Panc1 (cell line): ENCODE measurements around the gene FILIP1L. TPM values are rescaled to one million over a fixed set of nuclear protein-coding genes. Genes with fewer than 3 reads are reported as not detected.

ENCODE experiments used
- ATAC-seq: fragments of 200-7000 bp; cut with Tn5 transposase; 2 replicates; pipeline ENCODE4 v1.9.1; 2020; ENCODE audit warnings: mild to moderate bottlenecking, moderate library complexity
- BruUV-seq: library from RNA; stranded (reverse); fragments of 400-500 nt; replicated peaks from 2 replicates; lab custom pipeline; 2021; lab: Mats Ljungman, UMichigan
- CTCF ChIA-PET: fragments of 300-600 bp; sonication (Branson Sonifier 250); formaldehyde crosslinking; loops from one replicate; lab custom pipeline; 2022; ENCODE audit warnings: antibody characterized with exemption; lab: Charles Lee
- POLR2A ChIA-PET: fragments of 300-600 bp; sonication (Branson Sonifier 250); formaldehyde crosslinking; loops from one replicate; lab custom pipeline; 2022; ENCODE audit warnings: antibody characterized with exemption; lab: Charles Lee
- DNase-seq: peaks from one replicate; pipeline ENCODE4 v3.0.0-alpha.2; 2010; ENCODE audit warnings: low read depth, low spot score
- H3K27ac ChIP-seq: 2 replicates; pipeline ENCODE4 v1.5.1; 2011; ENCODE audit warnings: mild to moderate bottlenecking, low read length, inconsistent platforms
- H3K27me3 ChIP-seq: fragments of 200-500 bp; sonication (Bioruptor generic); 2 replicates; pipeline ENCODE4 v1.6.0; 2014; ENCODE audit warnings: low read length, inconsistent platforms; ENCODE audit not compliant: control insufficient read depth, insufficient read depth
- H3K36me3 ChIP-seq: fragments of 200-500 bp; sonication (Bioruptor generic); 2 replicates; pipeline ENCODE4 v1.5.1; 2014; ENCODE audit warnings: inconsistent platforms, mild to moderate bottlenecking, low read length, moderate library complexity; ENCODE audit not compliant: control insufficient read depth, insufficient read depth
- H3K4me1 ChIP-seq: 2 replicates; pipeline ENCODE4 v1.5.1; 2011; ENCODE audit warnings: inconsistent platforms, mild to moderate bottlenecking, low read length, moderate library complexity; ENCODE audit not compliant: control insufficient read depth, insufficient read depth
- H3K4me3 ChIP-seq, 2 experiments: 2 replicates each; pipeline ENCODE4 v1.5.1; 2011 to 2012; ENCODE audit warnings: low read depth in 2 of 2, low read length in 2 of 2, mild to moderate bottlenecking in 2 of 2, inconsistent platforms in 1 of 2, moderate library complexity in 1 of 2
- H3K9me3 ChIP-seq: fragments of 200-500 bp; sonication (Bioruptor generic); 2 replicates; pipeline ENCODE4 v1.5.1; 2014; ENCODE audit warnings: low read depth, mild to moderate bottlenecking, inconsistent platforms, low read length, moderate library complexity; ENCODE audit not compliant: control insufficient read depth, insufficient read depth
- POLR2AphosphoS5 ChIP-seq: IDR thresholded peaks from 2 replicates; pipeline ENCODE4 v1.6.1; 2012; ENCODE audit warnings: mild to moderate bottlenecking, low read depth, low read length, moderate library complexity
- SIN3A ChIP-seq: IDR thresholded peaks from 2 replicates; pipeline ENCODE4 v1.6.1; 2012; ENCODE audit warnings: low read depth, mild to moderate bottlenecking, low read length, moderate library complexity, borderline replicate concordance; ENCODE audit not compliant: insufficient read depth
- TCF7L2 ChIP-seq: IDR thresholded peaks from 2 replicates; pipeline ENCODE4 v1.6.1; 2011; ENCODE audit warnings: mild to moderate bottlenecking, low read depth, low read length, inconsistent platforms
- in situ Hi-C: cut with HindIII; loops from 2 replicates; pipeline ENCODE4 v1.10.0; 2016; ENCODE audit warnings: low sequenced_read_pairs, low pct_unique_long_range_greater_than_20kb
- intact Hi-C: fragments of 100-400 bp; cut with micrococcal nuclease; formaldehyde crosslinking; loops from one replicate; pipeline ENCODE4 v1.10.0; 2022; ENCODE audit not compliant: unreplicated experiment
- total RNA-seq: library from RNA; stranded (reverse); gene quantifications from one replicate; pipeline ENCODE4 v1.2.1, GENCODE V29; 2021; ENCODE audit not compliant: unreplicated experiment
- TF ChIP-seq, protein P1 (sequence below): fragments of 450-650 bp; IDR thresholded peaks from 2 replicates; pipeline ENCODE4 v1.5.1; 2017; ENCODE audit warnings: mild to moderate bottlenecking
- TF ChIP-seq, protein P2 (sequence below), 2 experiments: IDR thresholded peaks; 2 replicates each; pipeline ENCODE4 v1.6.1; 2011 to 2012; ENCODE audit warnings: low read depth in 2 of 2, control low read depth in 1 of 2, low read length in 1 of 2, mild to moderate bottlenecking in 1 of 2, moderate library complexity in 1 of 2; ENCODE audit not compliant: insufficient read depth in 1 of 2

Gene FILIP1L
- total RNA-seq, 1 experiment from 2014 or later = 3.2 TPM

DNA sequence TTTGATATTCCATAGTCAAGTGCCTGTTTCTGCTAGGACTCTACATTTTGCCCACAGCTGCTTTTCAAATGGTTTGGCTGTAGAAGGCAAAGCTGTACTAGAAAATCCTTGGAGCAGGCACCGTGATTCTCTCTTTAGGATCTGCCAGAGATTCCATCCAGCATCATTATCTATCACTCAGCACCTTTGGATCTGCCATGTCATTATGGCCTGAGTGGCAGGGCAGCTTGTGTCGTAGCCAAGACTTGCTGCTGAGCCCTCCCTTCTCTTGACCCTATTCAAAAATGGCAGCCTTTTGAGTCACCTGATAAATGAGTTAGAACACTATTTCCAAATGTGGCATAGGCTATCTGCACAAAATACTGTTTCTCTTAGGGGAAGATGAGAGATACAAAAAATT is 304.7 kb downstream of the FILIP1L start:
- H3K27me3 ChIP-seq = peaks cover 3% of the 10 kb centered on the region; the same call in 1 of the 2 replicates
- intact Hi-C loops = no loop called here
- no peak overlapping the region for H3K27ac ChIP-seq
- in situ Hi-C loops = no loop called here
- BruUV-seq = no TSS peak
- ChIA-PET CTCF (no interaction called here), POLR2A (no interaction called here)
- H3K9me3 ChIP-seq = peaks cover 6% of the 10 kb centered on the region; the same call in 1 of the 2 replicates
- no peaks in the 10 kb centered on the region for H3K36me3 ChIP-seq
- H3K4me1 ChIP-seq = no peaks in the 10 kb centered on the region
- H3K4me3 ChIP-seq = no peak overlapping the region
- TF ChIP-seq TCF7L2 = no peak
- TF ChIP-seq, protein P1, sequence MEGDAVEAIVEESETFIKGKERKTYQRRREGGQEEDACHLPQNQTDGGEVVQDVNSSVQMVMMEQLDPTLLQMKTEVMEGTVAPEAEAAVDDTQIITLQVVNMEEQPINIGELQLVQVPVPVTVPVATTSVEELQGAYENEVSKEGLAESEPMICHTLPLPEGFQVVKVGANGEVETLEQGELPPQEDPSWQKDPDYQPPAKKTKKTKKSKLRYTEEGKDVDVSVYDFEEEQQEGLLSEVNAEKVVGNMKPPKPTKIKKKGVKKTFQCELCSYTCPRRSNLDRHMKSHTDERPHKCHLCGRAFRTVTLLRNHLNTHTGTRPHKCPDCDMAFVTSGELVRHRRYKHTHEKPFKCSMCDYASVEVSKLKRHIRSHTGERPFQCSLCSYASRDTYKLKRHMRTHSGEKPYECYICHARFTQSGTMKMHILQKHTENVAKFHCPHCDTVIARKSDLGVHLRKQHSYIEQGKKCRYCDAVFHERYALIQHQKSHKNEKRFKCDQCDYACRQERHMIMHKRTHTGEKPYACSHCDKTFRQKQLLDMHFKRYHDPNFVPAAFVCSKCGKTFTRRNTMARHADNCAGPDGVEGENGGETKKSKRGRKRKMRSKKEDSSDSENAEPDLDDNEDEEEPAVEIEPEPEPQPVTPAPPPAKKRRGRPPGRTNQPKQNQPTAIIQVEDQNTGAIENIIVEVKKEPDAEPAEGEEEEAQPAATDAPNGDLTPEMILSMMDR = no peak
- TF ChIP-seq, protein P2, sequence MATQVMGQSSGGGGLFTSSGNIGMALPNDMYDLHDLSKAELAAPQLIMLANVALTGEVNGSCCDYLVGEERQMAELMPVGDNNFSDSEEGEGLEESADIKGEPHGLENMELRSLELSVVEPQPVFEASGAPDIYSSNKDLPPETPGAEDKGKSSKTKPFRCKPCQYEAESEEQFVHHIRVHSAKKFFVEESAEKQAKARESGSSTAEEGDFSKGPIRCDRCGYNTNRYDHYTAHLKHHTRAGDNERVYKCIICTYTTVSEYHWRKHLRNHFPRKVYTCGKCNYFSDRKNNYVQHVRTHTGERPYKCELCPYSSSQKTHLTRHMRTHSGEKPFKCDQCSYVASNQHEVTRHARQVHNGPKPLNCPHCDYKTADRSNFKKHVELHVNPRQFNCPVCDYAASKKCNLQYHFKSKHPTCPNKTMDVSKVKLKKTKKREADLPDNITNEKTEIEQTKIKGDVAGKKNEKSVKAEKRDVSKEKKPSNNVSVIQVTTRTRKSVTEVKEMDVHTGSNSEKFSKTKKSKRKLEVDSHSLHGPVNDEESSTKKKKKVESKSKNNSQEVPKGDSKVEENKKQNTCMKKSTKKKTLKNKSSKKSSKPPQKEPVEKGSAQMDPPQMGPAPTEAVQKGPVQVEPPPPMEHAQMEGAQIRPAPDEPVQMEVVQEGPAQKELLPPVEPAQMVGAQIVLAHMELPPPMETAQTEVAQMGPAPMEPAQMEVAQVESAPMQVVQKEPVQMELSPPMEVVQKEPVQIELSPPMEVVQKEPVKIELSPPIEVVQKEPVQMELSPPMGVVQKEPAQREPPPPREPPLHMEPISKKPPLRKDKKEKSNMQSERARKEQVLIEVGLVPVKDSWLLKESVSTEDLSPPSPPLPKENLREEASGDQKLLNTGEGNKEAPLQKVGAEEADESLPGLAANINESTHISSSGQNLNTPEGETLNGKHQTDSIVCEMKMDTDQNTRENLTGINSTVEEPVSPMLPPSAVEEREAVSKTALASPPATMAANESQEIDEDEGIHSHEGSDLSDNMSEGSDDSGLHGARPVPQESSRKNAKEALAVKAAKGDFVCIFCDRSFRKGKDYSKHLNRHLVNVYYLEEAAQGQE (IDR thresholded peaks at IDR 0.05; ENCODE audit: insufficient read depth in 1 of 2, low read depth in 2 of 2, low read length in 1 of 2) = no peak
- no peak for TF ChIP-seq POLR2AphosphoS5
- no peak for TF ChIP-seq SIN3A
- ATAC-seq = no peak
- no peak for DNase-seq

DNA sequence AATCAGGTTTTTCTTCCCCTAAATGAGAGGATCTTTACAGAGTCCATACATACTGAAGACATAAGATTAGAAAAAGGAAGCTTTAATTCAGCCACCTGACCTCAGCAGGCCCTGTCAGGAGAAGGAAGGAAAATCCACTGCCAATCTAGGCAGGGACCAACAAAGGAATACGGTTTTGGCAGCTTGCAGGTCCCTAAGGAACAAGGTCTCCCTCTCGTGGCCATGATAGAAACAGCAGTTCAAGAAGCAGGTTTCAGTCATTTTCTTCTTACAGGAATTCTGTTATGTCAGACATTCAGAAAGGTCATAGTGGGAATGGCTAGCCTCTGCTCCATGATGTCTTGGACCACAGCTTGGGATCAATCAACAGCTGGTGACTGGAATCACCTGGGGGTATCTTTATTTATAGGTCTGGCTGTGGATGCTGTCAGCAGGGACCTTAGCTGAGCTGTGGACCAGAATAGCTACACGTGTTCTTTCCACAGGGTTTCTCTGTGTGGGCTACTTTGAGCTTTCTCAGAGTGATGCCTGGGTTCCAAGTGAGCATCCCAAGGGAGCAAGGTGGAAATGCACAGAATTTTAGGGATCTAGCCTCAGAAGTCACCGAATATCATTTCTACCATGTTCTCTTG is 306.0 kb downstream of the FILIP1L start:
- in situ Hi-C loops (no loop called here), intact Hi-C loops (no loop called here)
- no TSS peak for BruUV-seq
- no peak overlapping the region for H3K4me3 ChIP-seq
- DNase-seq = peak; percentile 61
- no peak overlapping the region for H3K27ac ChIP-seq
- peaks cover 6% of the 10 kb centered on the region; the same call in 1 of the 2 replicates for H3K9me3 ChIP-seq
- POLR2A ChIA-PET = interaction anchor here (1.2 kb wide), 1 partner anchor 9 kb away, joined by 3 read pairs; the partner anchor contains the start of gene CMSS1
- H3K4me1 ChIP-seq = no peaks in the 10 kb centered on the region
- H3K36me3 ChIP-seq = no peaks in the 10 kb centered on the region
- TF ChIP-seq, protein P2 (IDR thresholded peaks at IDR 0.05; ENCODE audit: insufficient read depth in 1 of 2, low read depth in 2 of 2, low read length in 1 of 2) = no peak
- TF ChIP-seq, protein P1 = peak; percentile 96
- H3K27me3 ChIP-seq = peaks cover 3% of the 10 kb centered on the region; the same call in 1 of the 2 replicates
- ATAC-seq = peak; percentile 69
- CTCF ChIA-PET = interaction anchor here (0.6 kb wide), 1 partner anchor 1332 kb away, joined by 3 read pairs; no protein-coding TSS in a partner anchor
